Islet of Langerhans (tissue), 1 donor: ENCODE data around the gene HNF1B.
"Not testable (repeated sequence)": the region's sequence is repeated elsewhere in the genome, so short reads cannot be mapped to it uniquely, and the experiment has no call there.

Experiments used
- FAIRE-seq: peaks from one replicate; lab custom pipeline; 2011; peaks lifted over from hg19 to GRCh38; lab: Jason Lieb, UNC

HNF1B gene

GRCh38 chr17:37701496-37701898 is 43.4 kb downstream of the HNF1B start:
- FAIRE-seq, result no peak

GRCh38 chr17:37700881-37701280 is 44.0 kb downstream of the HNF1B start:
- no peak for FAIRE-seq

GRCh38 chr17:37699285-37699973 is 45.4 kb downstream of the HNF1B start:
- FAIRE-seq, result no peak

- no peak for FAIRE-seq
These were observed 46.0 kb downstream of the HNF1B start for GRCh38 chr17:37698911-37699255.

- FAIRE-seq, result no peak
These were observed 46.5 kb downstream of the HNF1B start for GRCh38 chr17:37698132-37698910.

GRCh38 chr17:37697381-37697780 is 47.5 kb downstream of the HNF1B start:
- FAIRE-seq, result no peak

- no peak for FAIRE-seq
These were observed 48.5 kb downstream of the HNF1B start for GRCh38 chr17:37696366-37696765.

- FAIRE-seq, result no peak
These were observed 49.1 kb downstream of the HNF1B start for GRCh38 chr17:37695726-37696125.

- FAIRE-seq, result no peak
These were observed 50.1 kb downstream of the HNF1B start for GRCh38 chr17:37694734-37695133.

- no peak for FAIRE-seq
These were observed 51.5 kb downstream of the HNF1B start for GRCh38 chr17:37693328-37693727.

- no peak for FAIRE-seq
These were observed 53.1 kb downstream of the HNF1B start for GRCh38 chr17:37691807-37692206.

GRCh38 chr17:37689317-37689716 is 55.5 kb downstream of the HNF1B start:
- FAIRE-seq, result no peak

GRCh38 chr17:37683454-37683984 is 61.3 kb downstream of the HNF1B start:
- FAIRE-seq, result no peak

- FAIRE-seq, result no peak
These were observed 62.9 kb downstream of the HNF1B start for GRCh38 chr17:37682007-37682406.

GRCh38 chr17:37679995-37680394 is 64.9 kb downstream of the HNF1B start:
- FAIRE-seq, result not testable (repeated sequence)

GRCh38 chr17:37678036-37678435 is 66.8 kb downstream of the HNF1B start:
- no peak for FAIRE-seq

GRCh38 chr17:37677021-37677420 is 67.8 kb downstream of the HNF1B start:
- no peak for FAIRE-seq

- no peak for FAIRE-seq
These were observed 68.5 kb downstream of the HNF1B start for GRCh38 chr17:37676115-37676925.

GRCh38 chr17:37674511-37674910 is 70.3 kb downstream of the HNF1B start:
- FAIRE-seq, result no peak

GRCh38 chr17:37673386-37673785 is 71.5 kb downstream of the HNF1B start:
- FAIRE-seq, result no peak

GRCh38 chr17:37672548-37673078 is 72.2 kb downstream of the HNF1B start:
- FAIRE-seq, result no peak

- FAIRE-seq, result no peak
These were observed 72.9 kb downstream of the HNF1B start for GRCh38 chr17:37671824-37672547.
